ENCODE measurements around the gene L2HGDH. TPM values are rescaled to one million over a fixed set of nuclear protein-coding genes. Genes with fewer than 3 reads are reported as not detected.

The L2HGDH gene
- total RNA-seq, result 11.0 to 12.1 TPM (median 11.2 TPM) in 3 replicates

DNA sequence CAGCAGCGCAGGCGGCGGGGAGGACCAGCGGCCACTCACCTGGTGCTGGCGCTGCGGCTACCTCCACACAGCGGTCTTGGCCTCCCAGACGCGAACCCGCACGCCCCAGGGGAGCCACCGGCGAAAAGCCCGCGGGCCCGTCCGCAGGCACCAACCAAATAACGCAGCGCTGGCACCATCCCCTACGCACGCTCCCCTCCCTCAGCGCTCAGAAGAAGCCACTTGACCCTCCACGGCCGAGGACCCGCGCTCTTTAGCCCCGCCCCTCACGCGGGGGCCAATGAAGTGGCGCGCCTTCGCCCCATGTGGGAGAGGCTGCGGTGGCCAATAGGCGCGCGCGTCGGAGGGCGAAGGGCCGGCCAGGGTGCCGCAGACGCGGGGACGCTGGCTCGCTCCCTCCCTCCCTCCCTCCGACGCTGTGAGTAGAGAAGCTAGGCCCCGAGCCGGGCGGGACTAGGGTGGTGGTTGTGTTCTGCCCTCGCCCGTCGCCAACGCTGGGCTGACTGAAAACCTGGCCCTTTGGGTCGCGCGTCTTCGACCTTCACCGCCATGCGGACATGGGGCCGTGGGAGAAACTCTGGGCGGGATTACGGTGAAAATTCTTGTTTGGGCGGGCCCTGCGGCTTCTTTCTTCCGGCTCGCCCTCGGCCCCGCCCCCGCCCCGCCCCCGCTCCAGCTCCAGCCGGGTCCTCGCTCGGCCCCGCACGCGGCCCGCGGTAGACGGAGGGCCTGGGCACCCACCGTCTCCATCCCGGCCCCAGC, at the start of gene L2HGDH, which contains the start of gene DMAC2L:
L2HGDH (minus strand) TSS at position 258 of the 762 bp plus-strand sequence; CDS start at position 179, 79 bp downstream.
DMAC2L (plus strand) TSS at position 353 of the 762 bp plus-strand sequence. CDS start 9,164 bp downstream, outside the sequence.
- Mint-ChIP-seq H3K4me1 (peaks cover 18% of the 10 kb centered on the region), H3K36me3 (peaks cover 24% of the 10 kb centered on the region), H3K9me3 (peaks cover 17% of the 10 kb centered on the region), H3K27ac (peak within 1 kb of the TSS; percentile 98), H3K27me3 (ENCODE audit: low read depth) (no peaks in the 10 kb centered on the region), H3K4me3 (peak within 1 kb of the TSS; percentile 89)
- TF ChIP-seq, protein P1, sequence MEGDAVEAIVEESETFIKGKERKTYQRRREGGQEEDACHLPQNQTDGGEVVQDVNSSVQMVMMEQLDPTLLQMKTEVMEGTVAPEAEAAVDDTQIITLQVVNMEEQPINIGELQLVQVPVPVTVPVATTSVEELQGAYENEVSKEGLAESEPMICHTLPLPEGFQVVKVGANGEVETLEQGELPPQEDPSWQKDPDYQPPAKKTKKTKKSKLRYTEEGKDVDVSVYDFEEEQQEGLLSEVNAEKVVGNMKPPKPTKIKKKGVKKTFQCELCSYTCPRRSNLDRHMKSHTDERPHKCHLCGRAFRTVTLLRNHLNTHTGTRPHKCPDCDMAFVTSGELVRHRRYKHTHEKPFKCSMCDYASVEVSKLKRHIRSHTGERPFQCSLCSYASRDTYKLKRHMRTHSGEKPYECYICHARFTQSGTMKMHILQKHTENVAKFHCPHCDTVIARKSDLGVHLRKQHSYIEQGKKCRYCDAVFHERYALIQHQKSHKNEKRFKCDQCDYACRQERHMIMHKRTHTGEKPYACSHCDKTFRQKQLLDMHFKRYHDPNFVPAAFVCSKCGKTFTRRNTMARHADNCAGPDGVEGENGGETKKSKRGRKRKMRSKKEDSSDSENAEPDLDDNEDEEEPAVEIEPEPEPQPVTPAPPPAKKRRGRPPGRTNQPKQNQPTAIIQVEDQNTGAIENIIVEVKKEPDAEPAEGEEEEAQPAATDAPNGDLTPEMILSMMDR (IDR thresholded peaks at IDR 0.05; ENCODE audit: unreplicated experiment), result no peak
- DNase-seq (ENCODE audit: low spot score in 2 of 2, unreplicated experiment in 2 of 2), result peak; percentile 77 to 87

DNA sequence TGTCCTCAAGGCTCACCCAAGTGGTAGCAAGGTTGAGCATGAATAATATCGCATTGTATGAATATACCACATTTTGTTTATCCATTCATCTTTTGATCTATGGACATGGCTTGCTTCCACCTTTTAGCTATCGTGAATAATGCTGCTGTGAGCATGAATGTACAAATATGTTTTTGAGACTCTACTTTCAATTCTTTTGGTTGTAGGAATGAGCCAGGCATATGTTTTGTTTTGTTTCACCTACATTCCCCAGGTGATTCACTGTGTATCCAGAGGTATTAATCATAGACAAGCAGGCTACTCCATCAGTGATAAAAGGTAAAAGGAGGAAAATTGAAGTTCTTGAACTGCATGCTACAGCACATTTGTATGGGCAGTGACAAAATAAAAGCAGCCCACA, 48.8 kb upstream of the L2HGDH start:
- no peak overlapping the region for H3K27ac Mint-ChIP-seq
- TF ChIP-seq, protein P1 (IDR thresholded peaks at IDR 0.05; ENCODE audit: unreplicated experiment), result no peak

DNA sequence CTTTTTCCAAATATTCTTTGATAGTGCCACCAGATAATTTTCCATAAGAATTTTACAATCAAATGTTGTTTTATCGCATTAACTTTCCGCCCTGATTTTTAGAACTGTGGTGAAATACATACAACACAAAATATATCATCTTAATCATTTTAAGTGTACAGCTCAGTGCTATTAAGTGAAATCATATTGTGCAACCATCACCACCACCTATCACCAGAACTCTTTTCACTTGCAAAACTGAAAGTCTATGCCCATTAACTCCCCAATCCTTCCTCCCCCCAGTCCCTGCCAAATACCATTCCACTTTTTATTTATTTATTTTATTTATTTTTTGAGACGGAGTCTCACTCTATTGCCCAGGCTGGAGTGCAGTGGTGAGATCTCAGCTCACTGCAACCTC, 48.1 kb upstream of the L2HGDH start:
- TF ChIP-seq, protein P1 (IDR thresholded peaks at IDR 0.05; ENCODE audit: unreplicated experiment), result no peak
- no peak overlapping the region for H3K4me3 Mint-ChIP-seq

More for the DNA sequence above, 48.8 kb upstream of the L2HGDH start:
- no peaks in the 10 kb centered on the region for H3K36me3 Mint-ChIP-seq
- H3K9me3 Mint-ChIP-seq, result no peaks in the 10 kb centered on the region
- H3K4me1 Mint-ChIP-seq, result peaks cover 2% of the 10 kb centered on the region
- DNase-seq (ENCODE audit: low spot score in 2 of 2, unreplicated experiment in 2 of 2), result no peak
- no peak overlapping the region for H3K4me3 Mint-ChIP-seq
- no peaks in the 10 kb centered on the region for H3K27me3 Mint-ChIP-seq (ENCODE audit: low read depth)

DNA sequence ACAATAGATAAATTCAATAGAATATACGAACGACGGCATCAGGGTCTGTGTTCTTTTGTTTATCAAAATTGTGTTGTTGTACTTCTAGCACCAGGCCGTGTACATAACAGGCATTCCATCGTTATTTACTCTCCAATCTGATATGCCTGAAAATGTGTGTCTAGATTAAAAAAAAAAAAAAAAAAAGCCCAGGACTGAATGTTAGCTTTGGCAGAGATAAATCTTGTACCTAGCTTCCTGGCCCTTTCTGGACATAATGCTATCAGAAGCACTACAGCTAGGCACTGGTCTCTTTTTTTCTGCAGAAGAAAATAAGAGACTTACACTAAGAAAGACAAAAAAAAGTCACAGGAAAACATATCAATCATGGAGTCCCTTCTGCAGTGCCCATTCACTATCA, 47.6 kb upstream of the L2HGDH start:
- TF ChIP-seq, protein P1 (IDR thresholded peaks at IDR 0.05; ENCODE audit: unreplicated experiment), result no peak
- Mint-ChIP-seq H3K4me3 (no peak overlapping the region), H3K27me3 (ENCODE audit: low read depth) (no peaks in the 10 kb centered on the region), H3K27ac (no peak overlapping the region), H3K4me1 (peaks cover 2% of the 10 kb centered on the region), H3K36me3 (no peaks in the 10 kb centered on the region), H3K9me3 (no peaks in the 10 kb centered on the region)
- no peak for DNase-seq (ENCODE audit: low spot score in 2 of 2, unreplicated experiment in 2 of 2)

More for the DNA sequence above, 48.1 kb upstream of the L2HGDH start:
- no peaks in the 10 kb centered on the region for H3K9me3 Mint-ChIP-seq
- H3K27ac Mint-ChIP-seq, result no peak overlapping the region
- no peak for DNase-seq (ENCODE audit: low spot score in 2 of 2, unreplicated experiment in 2 of 2)
- peaks cover 2% of the 10 kb centered on the region for H3K4me1 Mint-ChIP-seq
- no peaks in the 10 kb centered on the region for H3K27me3 Mint-ChIP-seq (ENCODE audit: low read depth)
- H3K36me3 Mint-ChIP-seq, result no peaks in the 10 kb centered on the region

DNA sequence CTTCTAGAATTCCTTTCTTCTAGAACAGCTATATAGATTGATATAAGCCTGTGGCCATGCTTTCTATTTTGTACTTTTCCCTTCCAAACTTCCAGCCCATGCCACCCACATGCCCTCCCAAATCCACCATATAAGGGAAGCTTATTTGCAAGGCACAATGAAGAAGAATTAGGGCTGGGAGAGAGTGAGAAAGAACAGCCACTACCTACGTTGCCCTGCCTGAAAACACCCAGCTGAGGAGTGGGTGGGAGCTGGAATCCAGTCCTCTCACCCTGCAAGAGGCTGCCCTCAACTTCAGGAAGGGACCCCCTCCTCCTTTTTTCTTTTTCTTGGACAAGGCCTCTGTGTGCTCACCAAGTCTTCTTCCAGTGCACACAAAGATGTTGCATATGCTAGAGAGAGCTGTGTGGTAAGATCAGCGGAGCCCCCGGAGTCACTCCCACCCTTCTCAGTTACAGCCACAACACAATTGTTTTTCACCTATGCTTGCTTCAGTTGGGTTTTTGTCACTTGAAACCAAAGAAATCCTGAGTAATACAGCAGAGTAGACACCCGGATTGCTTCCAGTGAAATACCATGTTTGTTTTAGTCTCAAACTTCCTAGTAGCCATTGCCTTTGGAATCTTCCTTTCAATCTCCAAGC, 45.8 kb upstream of the L2HGDH start:
- TF ChIP-seq, protein P1 (IDR thresholded peaks at IDR 0.05; ENCODE audit: unreplicated experiment), result no peak
- Mint-ChIP-seq H3K27me3 (ENCODE audit: low read depth) (no peaks in the 10 kb centered on the region), H3K4me3 (no peak overlapping the region), H3K36me3 (no peaks in the 10 kb centered on the region), H3K4me1 (peaks cover 7% of the 10 kb centered on the region), H3K27ac (no peak overlapping the region), H3K9me3 (no peaks in the 10 kb centered on the region)
- no peak for DNase-seq (ENCODE audit: low spot score in 2 of 2, unreplicated experiment in 2 of 2)

Data from mesothelial cell of epicardium (in vitro differentiated cells).